Parathyroid adenoma (tissue), 2 donors: ENCODE results near the gene MAGI1.

ENCODE experiments used
- H2AFZ ChIP-seq: fragments of 300-600 bp; sonication (generic); one replicate; pipeline ENCODE4 v1.7.0; 2017; ENCODE audit warnings: antibody characterized with exemption, mild to moderate bottlenecking
- H3K27ac ChIP-seq: fragments of 300-600 bp; sonication (generic); one replicate; pipeline ENCODE4 v1.7.0; 2017
- H3K27me3 ChIP-seq: fragments of 300-600 bp; sonication (generic); one replicate; pipeline ENCODE4 v1.7.0; 2017; ENCODE audit warnings: low read length; ENCODE audit not compliant: control insufficient read depth, insufficient read depth
- H3K36me3 ChIP-seq: fragments of 300-600 bp; sonication (generic); one replicate; pipeline ENCODE4 v1.7.0; 2017; ENCODE audit warnings: low read length; ENCODE audit not compliant: control insufficient read depth, insufficient read depth
- H3K4me1 ChIP-seq: fragments of 300-600 bp; sonication (generic); one replicate; pipeline ENCODE4 v1.7.0; 2017; ENCODE audit warnings: control low read depth
- H3K4me2 ChIP-seq: fragments of 300-600 bp; sonication (generic); one replicate; pipeline ENCODE4 v1.7.0; 2017; ENCODE audit warnings: low read length
- H3K4me3 ChIP-seq: fragments of 300-600 bp; sonication (generic); one replicate; pipeline ENCODE4 v1.7.0; 2017; ENCODE audit warnings: low read depth, low read length
- H3K79me2 ChIP-seq: fragments of 300-600 bp; sonication (generic); one replicate; pipeline ENCODE4 v1.7.0; 2017; ENCODE audit warnings: control low read depth
- H3K9ac ChIP-seq: fragments of 300-600 bp; sonication (generic); one replicate; pipeline ENCODE4 v1.7.0; 2017; ENCODE audit warnings: mild to moderate bottlenecking
- H3K9me3 ChIP-seq: fragments of 300-600 bp; sonication (generic); one replicate; pipeline ENCODE4 v1.7.0; 2017; ENCODE audit warnings: low read length; ENCODE audit not compliant: control insufficient read depth
- CTCF ChIP-seq: fragments of 300-600 bp; sonication (generic); IDR thresholded peaks from one replicate; pipeline ENCODE4 v1.7.0; 2017; ENCODE audit warnings: antibody characterized with exemption, mild to moderate bottlenecking
- donor health status: primary hyperparathyroidism.

MAGI1 gene

GRCh38 chr3:65972765-65973164 lies 66.0 kb downstream of the MAGI1 start:
- no peak overlapping the region for H2AFZ ChIP-seq
- no peak overlapping the region for H3K27ac ChIP-seq
- no peak overlapping the region for H3K9ac ChIP-seq
- no peaks in the 10 kb centered on the region for H3K79me2 ChIP-seq
- H3K9me3 ChIP-seq = no peaks in the 10 kb centered on the region
- no peak overlapping the region for H3K4me2 ChIP-seq
- H3K27me3 ChIP-seq = no peaks in the 10 kb centered on the region
- H3K36me3 ChIP-seq = no peaks in the 10 kb centered on the region
- no peak for TF ChIP-seq CTCF
- no peak overlapping the region for H3K4me3 ChIP-seq
- no peaks in the 10 kb centered on the region for H3K4me1 ChIP-seq

- no peaks in the 10 kb centered on the region for H3K36me3 ChIP-seq
- H3K4me1 ChIP-seq = no peaks in the 10 kb centered on the region
- no peaks in the 10 kb centered on the region for H3K27me3 ChIP-seq
- no peak overlapping the region for H3K4me3 ChIP-seq
- peaks cover 3% of the 10 kb centered on the region for H3K79me2 ChIP-seq
- no peak overlapping the region for H2AFZ ChIP-seq
- H3K27ac ChIP-seq = no peak overlapping the region
- H3K9ac ChIP-seq = no peak overlapping the region
- no peak for TF ChIP-seq CTCF
- no peaks in the 10 kb centered on the region for H3K9me3 ChIP-seq
- no peak overlapping the region for H3K4me2 ChIP-seq
Measured at GRCh38 chr3:65971293-65972252, 67.1 kb downstream of the MAGI1 start.

GRCh38 chr3:65968996-65969395 lies 69.7 kb downstream of the MAGI1 start:
- TF ChIP-seq CTCF = no peak
- no peaks in the 10 kb centered on the region for H3K9me3 ChIP-seq
- peaks cover 5% of the 10 kb centered on the region for H3K79me2 ChIP-seq
- H3K9ac ChIP-seq = no peak overlapping the region
- H3K36me3 ChIP-seq = no peaks in the 10 kb centered on the region
- H3K4me3 ChIP-seq = no peak overlapping the region
- H3K4me2 ChIP-seq = no peak overlapping the region
- no peaks in the 10 kb centered on the region for H3K27me3 ChIP-seq
- no peak overlapping the region for H2AFZ ChIP-seq
- no peaks in the 10 kb centered on the region for H3K4me1 ChIP-seq
- H3K27ac ChIP-seq = no peak overlapping the region

GRCh38 chr3:65967451-65967850 lies 71.3 kb downstream of the MAGI1 start:
- H3K9ac ChIP-seq = no peak overlapping the region
- H3K4me1 ChIP-seq = no peaks in the 10 kb centered on the region
- H3K36me3 ChIP-seq = no peaks in the 10 kb centered on the region
- H3K4me3 ChIP-seq = no peak overlapping the region
- no peaks in the 10 kb centered on the region for H3K9me3 ChIP-seq
- no peak overlapping the region for H3K27ac ChIP-seq
- H3K4me2 ChIP-seq = no peak overlapping the region
- no peaks in the 10 kb centered on the region for H3K27me3 ChIP-seq
- TF ChIP-seq CTCF = no peak
- no peak overlapping the region for H2AFZ ChIP-seq
- H3K79me2 ChIP-seq = peaks cover 5% of the 10 kb centered on the region

GRCh38 chr3:65964838-65965237 lies 73.9 kb downstream of the MAGI1 start:
- TF ChIP-seq CTCF = no peak
- Histone ChIP-seq H3K27me3 (no peaks in the 10 kb centered on the region), H3K27ac (no peak overlapping the region)

More at GRCh38 chr3:65964838-65965237, 73.9 kb downstream of the MAGI1 start:
- no peak overlapping the region for H3K9ac ChIP-seq
- no peak overlapping the region for H2AFZ ChIP-seq
- no peak overlapping the region for H3K4me2 ChIP-seq
- H3K79me2 ChIP-seq = peaks cover 5% of the 10 kb centered on the region
- H3K36me3 ChIP-seq = no peaks in the 10 kb centered on the region
- no peak overlapping the region for H3K4me3 ChIP-seq
- no peaks in the 10 kb centered on the region for H3K4me1 ChIP-seq
- no peaks in the 10 kb centered on the region for H3K9me3 ChIP-seq
